DLD1 (cell line): Measurements from ENCODE around the gene LIPN.
"Not testable (repeated sequence)": the region's sequence is repeated elsewhere in the genome, so short reads cannot be mapped to it uniquely, and the experiment has no call there.

ENCODE experiments used
- in situ Hi-C: cut with HindIII; loops from 2 replicates; pipeline ENCODE4 v1.10.0; 2017; ENCODE audit warnings: low sequenced_read_pairs

LIPN gene, protein sequence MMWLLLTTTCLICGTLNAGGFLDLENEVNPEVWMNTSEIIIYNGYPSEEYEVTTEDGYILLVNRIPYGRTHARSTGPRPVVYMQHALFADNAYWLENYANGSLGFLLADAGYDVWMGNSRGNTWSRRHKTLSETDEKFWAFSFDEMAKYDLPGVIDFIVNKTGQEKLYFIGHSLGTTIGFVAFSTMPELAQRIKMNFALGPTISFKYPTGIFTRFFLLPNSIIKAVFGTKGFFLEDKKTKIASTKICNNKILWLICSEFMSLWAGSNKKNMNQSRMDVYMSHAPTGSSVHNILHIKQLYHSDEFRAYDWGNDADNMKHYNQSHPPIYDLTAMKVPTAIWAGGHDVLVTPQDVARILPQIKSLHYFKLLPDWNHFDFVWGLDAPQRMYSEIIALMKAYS

GRCh38 chr10:88759366-88760101, at the start of gene LIPN:
TSS of gene LIPN (plus strand) at chr10:88760020. CDS start at chr10:88761406, 1,386 bp downstream.
- in situ Hi-C loops, result no loop called here

GRCh38 chr10:88715517-88715916, 44.3 kb upstream of the LIPN start:
- in situ Hi-C loops, result no loop called here

- in situ Hi-C loops, result no loop called here
These were observed 38.4 kb upstream of the LIPN start for GRCh38 chr10:88721392-88721791.

DNA sequence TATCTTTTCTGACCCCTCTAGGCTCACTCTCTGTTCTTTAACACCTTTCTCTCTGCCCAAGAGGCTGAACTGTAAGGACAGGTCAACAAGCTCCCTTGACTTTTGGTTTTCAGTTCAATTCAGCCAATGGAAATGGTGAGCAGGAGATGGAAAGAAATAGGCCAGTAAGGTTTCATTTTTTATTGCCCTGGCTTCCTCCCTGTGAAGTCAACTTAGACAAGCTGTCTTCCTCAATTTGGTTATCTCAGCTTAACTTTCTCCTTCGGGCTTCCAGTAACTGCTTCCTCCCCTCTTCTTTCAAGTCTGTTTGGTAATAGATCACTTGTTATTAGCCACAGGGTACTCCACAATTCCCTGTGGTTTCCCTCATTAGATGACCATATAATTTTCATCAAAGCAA, 34.0 kb upstream of the LIPN start:
- in situ Hi-C loops, result no loop called here

- in situ Hi-C loops, result no loop called here
These were observed 31.6 kb upstream of the LIPN start for GRCh38 chr10:88728107-88728763.

- in situ Hi-C loops, result no loop called here
These were observed 29.0 kb upstream of the LIPN start for GRCh38 chr10:88730864-88731263.

DNA sequence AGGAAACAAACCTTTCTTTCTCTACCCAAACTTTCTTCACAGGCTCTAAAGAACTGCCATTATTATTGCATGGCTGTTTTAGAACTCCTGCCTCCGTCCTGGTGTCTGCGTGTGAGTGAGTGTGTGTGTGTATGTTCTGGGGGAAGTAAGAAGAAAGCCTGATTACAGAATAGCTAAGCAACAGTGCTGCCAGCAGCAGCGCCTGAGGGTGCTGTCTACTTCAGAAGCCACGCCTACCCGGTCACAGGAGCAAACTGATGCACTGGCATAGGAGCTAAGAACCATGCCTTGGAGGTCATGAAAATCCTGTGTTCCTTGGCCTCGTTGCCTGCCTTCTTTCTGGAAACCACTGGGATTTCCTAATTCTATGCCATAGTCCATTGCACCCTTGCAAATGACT, 28.5 kb upstream of the LIPN start:
- in situ Hi-C loops, result no loop called here

DNA sequence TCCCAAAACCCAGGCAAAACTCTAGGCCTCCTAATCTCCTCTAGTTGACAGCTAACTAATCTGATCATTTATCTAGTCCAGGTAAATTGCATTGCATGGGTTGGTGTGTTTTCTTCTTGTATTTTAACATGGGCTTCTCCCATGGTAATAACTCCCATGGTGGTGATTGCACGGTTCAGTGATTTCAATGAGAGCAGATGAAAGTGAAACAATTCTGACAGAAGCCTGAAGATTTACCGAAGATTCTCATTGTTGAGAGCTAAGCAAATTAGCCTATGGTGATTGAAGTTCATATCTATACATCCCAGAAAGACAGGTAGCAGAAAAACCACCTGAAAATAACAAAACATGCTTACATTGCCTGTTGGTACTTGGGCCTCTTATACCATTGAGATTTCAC, 26.6 kb upstream of the LIPN start:
- in situ Hi-C loops, result no loop called here

DNA sequence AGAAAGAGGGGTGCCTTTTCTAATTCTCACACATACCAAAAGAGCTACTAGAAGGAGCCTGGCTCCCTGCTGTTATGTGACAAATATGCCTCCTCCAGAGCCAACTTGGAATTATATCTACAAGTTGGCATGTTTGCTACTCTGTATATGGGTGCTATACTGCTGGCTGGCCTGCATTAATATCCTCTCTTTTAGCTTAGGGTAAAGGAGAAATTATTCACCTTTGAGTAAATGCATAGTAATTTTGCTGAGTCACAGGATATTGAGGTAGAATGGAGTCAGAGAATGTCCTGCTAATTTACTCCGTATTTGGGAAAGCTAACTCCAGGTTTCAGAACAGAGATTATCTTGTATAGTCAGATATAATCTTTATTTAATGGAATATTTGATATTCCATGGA, 24.2 kb upstream of the LIPN start:
- in situ Hi-C loops, result no loop called here

- in situ Hi-C loops, result not testable (repeated sequence)
These were observed 17.9 kb upstream of the LIPN start for GRCh38 chr10:88741921-88742320.

GRCh38 chr10:88742448-88742847, 17.4 kb upstream of the LIPN start:
- in situ Hi-C loops, result no loop called here

DNA sequence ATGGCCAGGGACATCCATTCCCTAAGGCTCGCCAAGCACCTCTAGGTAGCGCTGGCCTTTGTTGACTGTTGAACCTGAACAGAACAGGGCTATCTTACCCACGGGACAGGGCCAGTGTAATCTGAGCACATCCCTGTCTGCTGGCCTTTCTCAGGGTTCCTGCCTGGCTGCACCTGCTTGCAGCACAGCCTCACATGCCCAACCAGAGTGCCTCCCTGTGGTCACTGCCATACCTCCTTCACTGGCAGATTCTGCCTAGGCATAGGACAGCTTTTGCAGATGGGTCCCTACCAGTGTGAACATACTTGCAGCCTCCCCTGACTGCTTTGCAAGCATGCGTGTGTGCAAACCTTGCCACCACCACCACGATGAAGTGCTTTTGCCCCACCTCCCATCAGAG, 15.8 kb upstream of the LIPN start:
- in situ Hi-C loops, result no loop called here

DNA sequence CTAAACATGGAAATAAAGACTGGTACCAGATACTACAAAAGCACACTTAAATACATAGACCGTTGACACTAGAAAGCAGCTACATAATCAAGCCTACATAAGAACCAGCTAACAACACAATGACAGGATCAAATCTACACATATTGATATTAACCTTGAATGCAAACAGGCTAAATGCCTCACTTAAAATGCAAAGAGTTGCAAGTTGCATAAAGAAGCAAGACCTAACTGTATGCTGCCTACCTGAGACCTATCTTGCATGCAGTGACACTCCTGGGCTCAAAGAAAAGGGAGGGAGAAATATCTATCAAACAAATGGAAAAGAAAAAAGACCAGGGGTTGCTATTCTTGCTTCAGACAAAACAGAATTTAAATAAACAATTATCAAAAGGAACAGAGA, 14.2 kb upstream of the LIPN start:
- in situ Hi-C loops, result no loop called here

- in situ Hi-C loops, result no loop called here
These were observed 5.5 kb upstream of the LIPN start for GRCh38 chr10:88754287-88754686.

- in situ Hi-C loops, result no loop called here
These were observed 4.1 kb upstream of the LIPN start for GRCh38 chr10:88755753-88756152.

DNA sequence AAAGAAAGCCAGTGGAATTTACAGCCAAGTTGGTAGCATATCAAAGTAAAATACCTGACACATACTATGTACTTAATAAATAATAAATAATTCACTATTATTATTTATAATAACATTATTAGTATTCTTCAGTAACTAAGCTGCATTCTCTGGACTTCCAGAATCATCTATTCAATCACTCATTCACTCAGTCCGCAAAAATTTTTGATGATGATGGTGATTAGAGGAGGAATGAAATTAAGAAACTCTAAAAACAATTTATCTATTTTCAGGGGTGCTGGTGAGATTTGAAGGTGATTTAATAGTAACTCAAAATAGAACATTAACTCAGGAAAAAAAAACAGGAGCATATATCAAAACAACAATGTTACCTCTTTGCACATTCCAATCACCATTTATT, 3.2 kb upstream of the LIPN start:
- in situ Hi-C loops, result no loop called here

- in situ Hi-C loops, result no loop called here
These were observed 3.1 kb downstream of the LIPN start for GRCh38 chr10:88762906-88763305.

- in situ Hi-C loops, result no loop called here
These were observed 3.6 kb downstream of the LIPN start for GRCh38 chr10:88763441-88763840.

DNA sequence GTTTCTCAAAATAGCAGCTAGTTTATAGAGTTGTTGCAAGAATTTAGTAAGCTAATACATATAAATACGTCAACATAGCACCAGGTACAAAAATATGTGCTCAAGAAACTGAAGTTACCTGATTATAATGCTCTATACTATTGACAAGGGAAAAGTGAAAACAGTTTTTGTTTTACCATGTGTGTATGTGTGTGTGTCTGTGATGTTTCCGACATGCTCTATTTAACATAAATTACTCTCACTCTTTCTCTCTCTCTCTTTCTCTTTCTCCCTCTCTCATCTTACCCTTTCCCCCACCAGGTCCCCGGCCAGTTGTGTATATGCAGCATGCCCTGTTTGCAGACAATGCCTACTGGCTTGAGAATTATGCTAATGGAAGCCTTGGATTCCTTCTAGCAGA, 4.3 kb downstream of the LIPN start:
- in situ Hi-C loops, result no loop called here

- in situ Hi-C loops, result no loop called here
These were observed 6.0 kb downstream of the LIPN start for GRCh38 chr10:88765816-88766215.

GRCh38 chr10:88769384-88769783, 9.6 kb downstream of the LIPN start:
- in situ Hi-C loops, result no loop called here

DNA sequence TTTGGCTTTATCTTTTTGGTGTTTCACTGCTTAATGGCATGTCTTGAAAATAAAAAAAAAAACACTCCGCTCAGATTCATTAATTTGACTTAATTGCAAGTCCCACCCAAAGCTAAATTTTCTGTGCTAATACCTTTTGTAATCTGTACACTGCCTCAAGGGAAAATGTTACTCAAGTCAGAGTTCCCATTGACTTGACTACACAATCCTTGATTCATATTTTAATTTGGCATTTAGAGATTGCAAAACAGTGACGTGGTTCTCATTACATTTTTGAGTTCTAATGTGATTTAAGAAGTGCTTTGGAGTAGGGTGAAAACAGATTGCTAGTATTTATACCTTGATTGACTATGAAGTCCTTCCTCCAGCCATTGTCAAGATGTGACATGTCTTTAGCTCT, 21.4 kb downstream of the LIPN start:
- in situ Hi-C loops, result no loop called here
